Colonic mucosa (tissue), 4 donors: ENCODE results near the gene TMEM54. TPM values are rescaled to one million over a fixed set of nuclear protein-coding genes. Genes with fewer than 3 reads are reported as not detected.

Experiments used
- DNase-seq: peaks from one replicate; pipeline ENCODE4 v3.0.0-alpha.2; 2020
- H3K27ac ChIP-seq: fragments of 200-600 bp; one replicate; pipeline ENCODE4 v1.8.0; 2021
- H3K27me3 ChIP-seq: fragments of 200-600 bp; one replicate; pipeline ENCODE4 v1.8.0; 2021
- H3K36me3 ChIP-seq: fragments of 200-600 bp; one replicate; pipeline ENCODE4 v1.8.0; 2021
- H3K4me1 ChIP-seq: fragments of 200-600 bp; one replicate; pipeline ENCODE4 v1.8.0; 2021; ENCODE audit warnings: mild to moderate bottlenecking
- H3K4me3 ChIP-seq: fragments of 200-600 bp; one replicate; pipeline ENCODE4 v1.8.0; 2021
- H3K9ac ChIP-seq, 2 donors: one replicate each; pipeline ENCODE4 v1.7.0; 2013; ENCODE audit warnings: control low read depth in 2 of 2, low read depth in 2 of 2, low read length in 2 of 2
- H3K9me3 ChIP-seq: fragments of 200-600 bp; one replicate; pipeline ENCODE4 v1.8.0; 2021
- intact Hi-C: fragments of 100-400 bp; cut with DNase I; formaldehyde crosslinking; loops from one replicate; pipeline ENCODE4 v1.14.1; 2022
- total RNA-seq, 2 donors: library from RNA; stranded (reverse); fragmentation: NEBNext Ultra II Directional in 1 of 2; extraction: Animal tissue kit (Norgen Biotek cat#: 25700) in 1 of 2; gene quantifications; one replicate each; pipeline ENCODE4 v1.2.1, GENCODE V29; 2021
- TF ChIP-seq, protein P1 (sequence below): fragments of 200-600 bp; IDR thresholded peaks from one replicate; pipeline ENCODE4 v1.8.0; 2022; ENCODE audit warnings: antibody characterized with exemption, mild to moderate bottlenecking
- donor health status: healthy.
- donor health status: DM: no; HTN: no; CAD: no.
- donor health status: DM: no; HTN: no; CAD: no.

The TMEM54 gene
- total RNA-seq, 2 donors from 2014 or later, result 715 to 878 TPM

DNA sequence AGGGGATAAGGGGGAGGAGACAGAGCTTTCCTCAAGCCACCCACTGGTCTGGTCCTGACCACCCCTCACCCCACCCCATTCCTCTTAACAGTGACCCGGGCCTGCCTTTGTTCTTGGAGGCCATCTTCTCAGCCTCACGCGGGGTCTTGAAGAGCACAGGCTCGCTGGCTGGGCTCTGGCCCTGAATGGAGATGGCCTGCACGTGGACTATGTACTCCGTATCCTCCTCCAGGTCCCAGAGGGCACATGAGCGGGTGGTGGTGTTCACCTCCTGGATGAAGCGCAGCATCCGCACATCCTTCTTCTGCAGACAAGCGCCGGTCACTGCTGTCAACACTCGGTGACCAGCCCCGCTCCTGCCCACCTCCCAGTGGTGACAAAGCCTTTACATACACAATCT, 33.1 kb downstream of the TMEM54 start:
- Histone ChIP-seq H3K36me3 (no peaks in the 10 kb centered on the region), H3K9ac (no peak overlapping the region), H3K4me1 (peaks cover 3% of the 10 kb centered on the region), H3K4me3 (no peak overlapping the region), H3K27ac (no peak overlapping the region), H3K9me3 (no peaks in the 10 kb centered on the region), H3K27me3 (peaks cover 21% of the 10 kb centered on the region)
- TF ChIP-seq, protein P1, sequence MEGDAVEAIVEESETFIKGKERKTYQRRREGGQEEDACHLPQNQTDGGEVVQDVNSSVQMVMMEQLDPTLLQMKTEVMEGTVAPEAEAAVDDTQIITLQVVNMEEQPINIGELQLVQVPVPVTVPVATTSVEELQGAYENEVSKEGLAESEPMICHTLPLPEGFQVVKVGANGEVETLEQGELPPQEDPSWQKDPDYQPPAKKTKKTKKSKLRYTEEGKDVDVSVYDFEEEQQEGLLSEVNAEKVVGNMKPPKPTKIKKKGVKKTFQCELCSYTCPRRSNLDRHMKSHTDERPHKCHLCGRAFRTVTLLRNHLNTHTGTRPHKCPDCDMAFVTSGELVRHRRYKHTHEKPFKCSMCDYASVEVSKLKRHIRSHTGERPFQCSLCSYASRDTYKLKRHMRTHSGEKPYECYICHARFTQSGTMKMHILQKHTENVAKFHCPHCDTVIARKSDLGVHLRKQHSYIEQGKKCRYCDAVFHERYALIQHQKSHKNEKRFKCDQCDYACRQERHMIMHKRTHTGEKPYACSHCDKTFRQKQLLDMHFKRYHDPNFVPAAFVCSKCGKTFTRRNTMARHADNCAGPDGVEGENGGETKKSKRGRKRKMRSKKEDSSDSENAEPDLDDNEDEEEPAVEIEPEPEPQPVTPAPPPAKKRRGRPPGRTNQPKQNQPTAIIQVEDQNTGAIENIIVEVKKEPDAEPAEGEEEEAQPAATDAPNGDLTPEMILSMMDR, result no peak
- intact Hi-C loops, result loop anchor here (10.0 kb wide), 1 partner anchor 163 kb away; the partner anchor contains the start of gene SYNC
- DNase-seq, result no peak

DNA sequence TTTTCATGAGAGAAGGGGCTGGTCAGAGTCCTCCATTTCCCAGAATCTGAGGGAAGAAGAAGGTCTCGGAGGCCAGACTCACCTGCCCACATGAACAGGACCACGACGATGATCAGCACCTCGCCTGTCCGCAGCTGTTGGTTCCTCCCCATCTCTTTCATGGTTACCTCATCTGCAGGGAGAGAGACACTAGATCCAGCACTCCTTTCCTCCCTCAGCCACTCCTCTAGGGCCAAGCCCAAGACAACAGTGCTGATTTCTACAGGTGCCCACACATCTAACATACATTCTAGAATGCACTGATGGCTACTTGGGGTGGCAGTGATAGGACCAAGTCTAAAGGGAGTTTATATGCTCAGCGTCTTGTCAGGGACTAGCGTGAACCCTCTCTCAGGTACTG, 33.5 kb downstream of the TMEM54 start:
- peaks cover 21% of the 10 kb centered on the region for H3K27me3 ChIP-seq
- no peaks in the 10 kb centered on the region for H3K9me3 ChIP-seq
- DNase-seq, result no peak
- H3K27ac ChIP-seq, result no peak overlapping the region
- H3K36me3 ChIP-seq, result no peaks in the 10 kb centered on the region
- peaks cover 3% of the 10 kb centered on the region for H3K4me1 ChIP-seq
- no peak overlapping the region for H3K9ac ChIP-seq
- intact Hi-C loops, result loop anchor here (10.0 kb wide), 1 partner anchor 163 kb away; the partner anchor contains the start of gene SYNC
- TF ChIP-seq, protein P1, result no peak
- H3K4me3 ChIP-seq, result no peak overlapping the region

DNA sequence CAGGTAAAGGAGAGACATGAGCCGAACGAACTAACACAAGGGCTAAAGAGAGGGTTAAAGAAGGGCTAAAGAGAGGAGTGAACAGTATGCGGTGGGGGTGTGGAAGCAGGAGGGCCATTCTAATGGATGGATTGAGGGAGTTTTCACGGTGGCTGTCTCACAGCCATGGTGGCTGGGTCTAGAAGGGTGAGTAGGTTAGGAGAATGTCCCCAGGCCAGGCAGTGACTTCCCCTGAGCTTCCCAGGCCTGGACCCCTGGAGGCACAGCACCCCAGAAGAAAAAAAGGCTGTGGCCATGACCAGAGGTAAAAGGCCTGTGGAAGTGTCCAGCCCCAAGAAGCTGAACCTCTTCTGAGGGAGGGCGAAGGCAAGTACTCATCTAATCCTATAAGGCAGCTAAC, 34.0 kb downstream of the TMEM54 start:
- DNase-seq, result no peak
- H3K4me3 ChIP-seq, result no peak overlapping the region
- no peaks in the 10 kb centered on the region for H3K9me3 ChIP-seq
- intact Hi-C loops, result loop anchor here (10.0 kb wide), 1 partner anchor 162 kb away; the partner anchor contains the start of gene SYNC
- H3K36me3 ChIP-seq, result no peaks in the 10 kb centered on the region
- TF ChIP-seq, protein P1, result no peak
- H3K27me3 ChIP-seq, result peaks cover 17% of the 10 kb centered on the region
- H3K4me1 ChIP-seq, result peaks cover 3% of the 10 kb centered on the region
- H3K9ac ChIP-seq, result no peak overlapping the region
- no peak overlapping the region for H3K27ac ChIP-seq

DNA sequence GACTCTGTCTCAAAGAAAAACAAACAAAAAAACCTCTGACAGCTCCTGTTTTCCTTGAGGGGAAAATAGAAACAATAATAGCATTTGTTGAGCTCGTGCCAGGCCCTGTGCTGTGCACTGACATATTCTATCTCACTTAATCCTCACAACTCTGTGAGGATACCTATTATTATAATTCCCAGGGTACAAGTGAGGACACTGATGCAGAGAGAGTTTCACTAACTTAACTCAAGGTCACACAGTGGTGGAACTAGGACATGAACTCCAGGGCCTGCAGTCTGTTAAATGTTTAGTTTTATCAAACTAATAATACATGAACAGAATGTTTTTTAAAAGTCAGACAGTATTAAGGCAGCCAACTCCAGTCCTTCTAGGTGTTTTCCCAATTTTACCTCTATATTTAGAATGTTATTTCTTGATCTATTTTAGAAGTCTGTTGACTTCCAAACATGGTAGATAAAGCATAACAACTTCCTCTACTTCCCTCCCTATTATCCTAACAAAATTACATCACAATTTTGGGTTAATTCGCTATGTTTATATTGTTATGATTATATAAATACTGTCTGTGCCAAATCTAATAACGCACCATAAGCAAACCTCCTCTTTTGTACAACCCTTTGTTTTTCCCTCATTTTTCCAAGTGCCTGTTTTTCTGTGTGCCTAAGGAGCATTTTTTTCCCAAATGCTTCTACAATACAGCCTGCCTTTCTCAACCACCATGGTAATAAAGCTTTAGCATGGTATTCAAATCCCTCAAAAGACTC, 35.4 kb downstream of the TMEM54 start:
- Histone ChIP-seq H3K9me3 (no peaks in the 10 kb centered on the region), H3K9ac (no peak overlapping the region), H3K27me3 (peaks cover 5% of the 10 kb centered on the region), H3K27ac (no peak overlapping the region), H3K4me3 (no peak overlapping the region), H3K36me3 (no peaks in the 10 kb centered on the region), H3K4me1 (no peaks in the 10 kb centered on the region)
- DNase-seq, result no peak
- intact Hi-C loops, result loop anchor here (10.0 kb wide), 1 partner anchor 161 kb away; the partner anchor contains the start of gene SYNC
- TF ChIP-seq, protein P1, result no peak

DNA sequence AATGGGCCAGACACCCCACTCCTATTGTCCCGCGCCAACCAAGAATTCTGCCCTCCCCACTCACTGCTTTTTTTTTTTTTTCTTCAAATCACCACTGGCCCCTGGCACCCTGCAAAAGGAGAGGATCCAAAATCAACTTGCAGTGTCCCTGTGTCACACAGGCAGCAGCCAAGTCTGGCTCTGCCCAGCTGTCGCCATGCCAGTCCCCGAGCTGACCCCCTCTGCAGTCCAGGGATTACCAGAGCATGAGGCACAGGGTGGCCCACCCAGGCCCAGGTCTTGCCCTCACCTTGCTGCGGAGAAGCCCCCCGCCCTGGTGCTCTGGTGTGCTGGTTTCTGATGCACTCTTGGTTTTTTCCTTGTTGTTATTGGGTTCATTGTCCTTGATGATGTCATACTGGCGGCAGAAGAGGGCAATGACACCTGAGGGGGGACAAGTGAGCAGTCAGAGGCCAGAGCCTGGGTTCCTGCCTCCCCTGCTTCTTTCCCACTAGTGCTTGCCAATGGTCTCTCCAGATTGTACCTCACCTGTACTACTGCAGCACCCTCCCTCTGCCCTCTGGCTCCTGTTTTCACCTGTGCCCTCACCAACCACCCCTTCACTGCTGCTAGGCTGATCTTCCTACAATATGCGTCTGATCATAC, 36.7 kb downstream of the TMEM54 start:
- Histone ChIP-seq H3K36me3 (no peaks in the 10 kb centered on the region), H3K4me1 (no peaks in the 10 kb centered on the region), H3K9ac (no peak overlapping the region), H3K27ac (no peak overlapping the region), H3K27me3 (no peaks in the 10 kb centered on the region), H3K4me3 (no peak overlapping the region), H3K9me3 (no peaks in the 10 kb centered on the region)
- TF ChIP-seq, protein P1, result no peak
- intact Hi-C loops, result loop anchor here (10.0 kb wide), 1 partner anchor 160 kb away; the partner anchor contains the start of gene SYNC
- DNase-seq, result no peak
